Measurements from ENCODE around the gene TUNAR.

DNA sequence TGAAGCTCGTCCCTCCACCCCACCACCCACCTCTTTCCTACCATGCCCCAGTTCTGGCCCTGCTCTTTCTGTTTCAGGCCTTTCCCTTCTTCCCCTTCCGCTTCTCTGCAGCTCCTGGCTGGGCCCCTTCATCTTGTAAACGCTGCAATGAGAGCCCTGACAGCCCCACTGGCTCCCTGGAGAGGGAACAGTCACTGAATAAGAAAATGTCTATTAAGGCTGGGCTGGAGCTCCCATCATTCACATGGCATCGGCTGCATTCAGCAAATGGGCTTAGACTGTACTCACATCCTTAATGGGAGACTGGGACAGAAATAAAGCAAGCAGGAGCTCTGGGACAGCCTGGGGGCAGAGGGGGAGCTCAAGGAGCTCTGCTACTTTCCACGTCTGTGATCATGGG lies 45.2 kb upstream of the TUNAR start:
- TF ChIP-seq, protein P1, sequence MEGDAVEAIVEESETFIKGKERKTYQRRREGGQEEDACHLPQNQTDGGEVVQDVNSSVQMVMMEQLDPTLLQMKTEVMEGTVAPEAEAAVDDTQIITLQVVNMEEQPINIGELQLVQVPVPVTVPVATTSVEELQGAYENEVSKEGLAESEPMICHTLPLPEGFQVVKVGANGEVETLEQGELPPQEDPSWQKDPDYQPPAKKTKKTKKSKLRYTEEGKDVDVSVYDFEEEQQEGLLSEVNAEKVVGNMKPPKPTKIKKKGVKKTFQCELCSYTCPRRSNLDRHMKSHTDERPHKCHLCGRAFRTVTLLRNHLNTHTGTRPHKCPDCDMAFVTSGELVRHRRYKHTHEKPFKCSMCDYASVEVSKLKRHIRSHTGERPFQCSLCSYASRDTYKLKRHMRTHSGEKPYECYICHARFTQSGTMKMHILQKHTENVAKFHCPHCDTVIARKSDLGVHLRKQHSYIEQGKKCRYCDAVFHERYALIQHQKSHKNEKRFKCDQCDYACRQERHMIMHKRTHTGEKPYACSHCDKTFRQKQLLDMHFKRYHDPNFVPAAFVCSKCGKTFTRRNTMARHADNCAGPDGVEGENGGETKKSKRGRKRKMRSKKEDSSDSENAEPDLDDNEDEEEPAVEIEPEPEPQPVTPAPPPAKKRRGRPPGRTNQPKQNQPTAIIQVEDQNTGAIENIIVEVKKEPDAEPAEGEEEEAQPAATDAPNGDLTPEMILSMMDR (IDR thresholded peaks at IDR 0.05 in 8 of 11, conservative IDR thresholded peaks at IDR 0.05 in 3 of 11) = no peak
- TF ChIP-seq POLR2A (IDR thresholded peaks at IDR 0.05) (no peak), POLR2AphosphoS5 (IDR thresholded peaks at IDR 0.05) (no peak)

Measured in spleen (tissue), 7 donors.